Measurements from ENCODE around the gene ZMYND12. TPM values are rescaled to one million over a fixed set of nuclear protein-coding genes. Genes with fewer than 3 reads are reported as not detected.

Gene ZMYND12
- total RNA-seq, 2 donors from 2014 or later: 0.45 to 0.84 TPM

GRCh38 chr1:42420121-42420520, 35.7 kb downstream of the ZMYND12 start:
- Mint-ChIP-seq H3K9me3 (no peaks in the 10 kb centered on the region), H3K27ac (no peak overlapping the region)
- no peak for ATAC-seq

GRCh38 chr1:42419126-42419821, 36.5 kb downstream of the ZMYND12 start:
- no peak for ATAC-seq
- Mint-ChIP-seq H3K27ac (peak overlapping the region in 1 of 2 donors; percentile 69), H3K9me3 (no peaks in the 10 kb centered on the region), H3K36me3 (peaks cover 0 to 5% of the 10 kb centered on the region in 2 donors)
- no peak for DNase-seq (ENCODE audit: low spot score in 2 of 2)

More at GRCh38 chr1:42420121-42420520, 35.7 kb downstream of the ZMYND12 start:
- no peak for DNase-seq (ENCODE audit: low spot score in 2 of 2)
- H3K36me3 Mint-ChIP-seq: no peaks in the 10 kb centered on the region

GRCh38 chr1:42418516-42418915, 37.3 kb downstream of the ZMYND12 start:
- Mint-ChIP-seq H3K27ac (no peak overlapping the region), H3K9me3 (no peaks in the 10 kb centered on the region), H3K36me3 (peaks cover 0 to 7% of the 10 kb centered on the region in 2 donors)
- ATAC-seq (no peak), DNase-seq (ENCODE audit: low spot score in 2 of 2) (no peak)

- H3K9me3 Mint-ChIP-seq: no peaks in the 10 kb centered on the region
- peaks cover 0 to 7% of the 10 kb centered on the region in 2 donors for H3K36me3 Mint-ChIP-seq
- DNase-seq (ENCODE audit: low spot score in 2 of 2) (no peak), ATAC-seq (no peak)
- no peak overlapping the region for H3K27ac Mint-ChIP-seq
Observed at GRCh38 chr1:42417166-42417565, 38.7 kb downstream of the ZMYND12 start.

- H3K9me3 Mint-ChIP-seq: no peaks in the 10 kb centered on the region
- ATAC-seq (no peak), DNase-seq (ENCODE audit: low spot score in 2 of 2) (no peak)
- peaks cover 0 to 7% of the 10 kb centered on the region in 2 donors for H3K36me3 Mint-ChIP-seq
- no peak overlapping the region for H3K27ac Mint-ChIP-seq
Observed at GRCh38 chr1:42414551-42415496, 41.0 kb downstream of the ZMYND12 start.

GRCh38 chr1:42403880-42404400, 51.9 kb downstream of the ZMYND12 start:
- H3K27ac Mint-ChIP-seq: no peak overlapping the region
- DNase-seq (ENCODE audit: low spot score in 2 of 2) (no peak), ATAC-seq (no peak)
- H3K36me3 Mint-ChIP-seq: no peaks in the 10 kb centered on the region
- H3K9me3 Mint-ChIP-seq: no peaks in the 10 kb centered on the region

GRCh38 chr1:42399315-42400100, 56.3 kb downstream of the ZMYND12 start:
- DNase-seq (ENCODE audit: low spot score in 2 of 2) (no peak), ATAC-seq (no peak)
- no peaks in the 10 kb centered on the region for H3K36me3 Mint-ChIP-seq
- H3K27ac Mint-ChIP-seq: no peak overlapping the region
- no peaks in the 10 kb centered on the region for H3K9me3 Mint-ChIP-seq

GRCh38 chr1:42392967-42393848, 62.6 kb downstream of the ZMYND12 start:
- Mint-ChIP-seq H3K36me3 (no peaks in the 10 kb centered on the region), H3K9me3 (no peaks in the 10 kb centered on the region), H3K27ac (peak overlapping the region in 1 of 2 donors; percentile 65)
- peak in 1 of 2 donors; percentile 20 for DNase-seq (ENCODE audit: low spot score in 2 of 2)
- ATAC-seq: peak; percentile 43 to 95

- ATAC-seq (no peak), DNase-seq (ENCODE audit: low spot score in 2 of 2) (no peak)
- Mint-ChIP-seq H3K27ac (no peak overlapping the region), H3K36me3 (no peaks in the 10 kb centered on the region), H3K9me3 (no peaks in the 10 kb centered on the region)
Observed at GRCh38 chr1:42392255-42392654, 63.6 kb downstream of the ZMYND12 start.

- Mint-ChIP-seq H3K9me3 (no peaks in the 10 kb centered on the region), H3K27ac (peak overlapping the region in 1 of 2 donors; percentile 18), H3K36me3 (peaks cover 0 to 16% of the 10 kb centered on the region in 2 donors)
- ATAC-seq: no peak
- no peak for DNase-seq (ENCODE audit: low spot score in 2 of 2)
Observed at GRCh38 chr1:42386051-42386450, 69.8 kb downstream of the ZMYND12 start.

- peak overlapping the region in 1 of 2 donors; percentile 18 for H3K27ac Mint-ChIP-seq
- no peak for DNase-seq (ENCODE audit: low spot score in 2 of 2)
- no peak for ATAC-seq
Observed at GRCh38 chr1:42385283-42385682, 70.5 kb downstream of the ZMYND12 start.

GRCh38 chr1:42381280-42381673, 74.5 kb downstream of the ZMYND12 start:
- Mint-ChIP-seq H3K27ac (no peak overlapping the region), H3K36me3 (peaks cover 0 to 16% of the 10 kb centered on the region in 2 donors)
- DNase-seq (ENCODE audit: low spot score in 2 of 2): no peak

More at GRCh38 chr1:42385283-42385682, 70.5 kb downstream of the ZMYND12 start:
- Mint-ChIP-seq H3K36me3 (peaks cover 0 to 16% of the 10 kb centered on the region in 2 donors), H3K9me3 (no peaks in the 10 kb centered on the region)

GRCh38 chr1:42380586-42381279, 75.1 kb downstream of the ZMYND12 start, which contains the start of gene RIMKLA:
RIMKLA (plus strand) TSS chr1:42380792; CDS start chr1:42380935, 143 bp downstream.
- H3K9me3 Mint-ChIP-seq: no peaks in the 10 kb centered on the region
- peaks cover 0 to 16% of the 10 kb centered on the region in 2 donors for H3K36me3 Mint-ChIP-seq
- DNase-seq (ENCODE audit: low spot score in 2 of 2) (peak in 1 of 2 donors; percentile 65), ATAC-seq (peak; percentile 88 to 95)
- H3K27ac Mint-ChIP-seq: no peak within 1 kb of the TSS

More at GRCh38 chr1:42381280-42381673, 74.5 kb downstream of the ZMYND12 start:
- ATAC-seq: no peak
- no peaks in the 10 kb centered on the region for H3K9me3 Mint-ChIP-seq
